Stimulated activated naive CD4-positive, alpha-beta T cell (primary cell): ENCODE measurements around the gene ALDH16A1.
"Not testable (repeated sequence)": the region's sequence is repeated elsewhere in the genome, so short reads cannot be mapped to it uniquely, and the experiment has no call there.

ENCODE experiments used
- DNase-seq, 6 experiments: peaks; one replicate each; lab custom pipeline; 2025; lab: John Stamatoyannopoulos, UW

The ALDH16A1 gene

DNA sequence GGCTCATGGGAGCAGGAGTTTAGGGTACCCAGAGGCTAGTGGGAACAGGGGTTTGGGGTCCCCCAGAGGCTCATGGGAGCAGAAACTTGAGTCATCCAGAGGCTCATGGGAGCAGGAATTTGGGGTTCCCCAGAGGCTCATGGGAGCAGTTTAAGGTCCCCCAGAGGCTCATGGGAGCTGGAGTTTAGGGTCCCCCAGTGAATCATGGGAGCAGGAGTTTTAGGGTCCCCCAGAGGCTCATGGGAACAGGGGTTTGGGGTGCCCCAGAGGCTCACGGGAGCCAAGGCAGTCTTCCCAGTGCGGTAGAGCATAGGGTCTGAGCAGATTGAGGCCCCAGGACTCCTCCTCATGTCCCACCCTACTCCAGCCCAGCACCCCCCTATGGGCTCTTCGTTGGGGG lies 12.3 kb downstream of the ALDH16A1 start:
- no peak for DNase-seq

- no peak for DNase-seq
Observed at GRCh38 chr19:49468199-49468598, 15.2 kb downstream of the ALDH16A1 start.

DNA sequence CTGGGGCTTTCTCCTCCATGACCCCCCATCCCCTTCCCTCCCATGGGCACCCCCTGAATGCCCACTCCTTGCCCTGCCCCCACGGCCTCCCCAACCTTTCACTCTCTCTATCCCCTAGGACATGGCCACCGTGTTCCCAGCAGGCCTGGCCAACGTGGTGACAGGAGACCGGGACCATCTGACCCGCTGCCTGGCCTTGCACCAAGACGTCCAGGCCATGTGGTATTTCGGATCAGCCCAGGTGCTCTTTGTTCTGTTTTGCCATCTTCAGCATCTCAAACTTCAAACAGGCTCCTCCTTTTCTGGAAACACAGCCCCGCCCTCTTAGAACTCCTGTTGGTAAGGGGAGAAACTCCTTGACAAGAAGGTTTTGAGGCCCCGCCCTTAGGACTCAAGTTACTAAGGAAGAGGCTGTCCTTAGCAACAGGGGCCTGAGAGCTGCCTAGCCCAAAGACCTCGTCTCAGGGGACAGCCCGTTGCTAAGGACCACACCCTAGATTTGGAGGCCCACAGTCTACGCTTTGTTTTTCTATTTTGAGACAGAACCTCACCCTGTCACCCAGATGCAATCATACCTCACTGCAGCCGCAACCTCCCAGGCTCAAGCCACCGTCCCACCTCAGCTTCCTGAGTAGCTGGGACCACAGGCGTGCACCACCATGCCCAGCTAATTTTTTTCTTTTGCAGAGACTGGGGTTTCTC lies 15.9 kb downstream of the ALDH16A1 start:
- peak; percentile 75 to 98 (median 88) for DNase-seq

DNA sequence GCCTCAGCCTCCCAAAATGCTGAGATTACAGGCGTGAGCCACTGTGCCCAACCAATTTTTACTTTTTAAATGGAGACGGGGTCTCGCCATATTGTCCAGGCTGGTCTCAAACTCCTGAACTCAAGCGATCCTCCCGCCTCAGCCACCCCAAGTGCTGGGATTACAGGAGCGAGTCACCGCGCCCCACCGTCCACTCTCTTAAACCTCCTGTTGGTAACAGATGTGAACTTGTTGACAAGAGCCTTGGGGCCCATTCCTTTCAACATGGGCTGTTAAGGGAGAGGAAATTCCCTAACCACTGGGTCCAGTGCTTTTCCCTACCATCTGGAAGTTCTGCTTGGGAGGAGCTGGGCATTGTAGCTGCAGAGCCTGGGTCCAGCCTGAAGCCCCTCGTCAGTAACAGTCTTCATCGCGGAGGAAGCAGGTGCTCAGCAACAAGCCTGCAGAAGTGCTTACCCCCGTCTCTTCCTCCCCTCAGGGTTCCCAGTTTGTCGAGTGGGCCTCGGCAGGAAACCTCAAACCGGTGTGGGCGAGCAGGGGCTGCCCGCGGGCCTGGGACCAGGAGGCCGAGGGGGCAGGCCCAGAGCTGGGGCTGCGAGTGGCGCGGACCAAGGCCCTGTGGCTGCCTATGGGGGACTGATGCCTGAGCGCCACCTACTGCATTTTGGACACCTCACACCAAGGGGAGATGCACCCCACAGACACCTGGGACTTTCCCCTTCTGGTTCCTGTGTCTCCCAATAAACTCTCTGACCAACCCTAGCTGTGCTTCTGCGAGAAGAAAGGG lies 17.0 kb downstream of the ALDH16A1 start:
- peak; percentile 60 to 75 (median 72) for DNase-seq

DNA sequence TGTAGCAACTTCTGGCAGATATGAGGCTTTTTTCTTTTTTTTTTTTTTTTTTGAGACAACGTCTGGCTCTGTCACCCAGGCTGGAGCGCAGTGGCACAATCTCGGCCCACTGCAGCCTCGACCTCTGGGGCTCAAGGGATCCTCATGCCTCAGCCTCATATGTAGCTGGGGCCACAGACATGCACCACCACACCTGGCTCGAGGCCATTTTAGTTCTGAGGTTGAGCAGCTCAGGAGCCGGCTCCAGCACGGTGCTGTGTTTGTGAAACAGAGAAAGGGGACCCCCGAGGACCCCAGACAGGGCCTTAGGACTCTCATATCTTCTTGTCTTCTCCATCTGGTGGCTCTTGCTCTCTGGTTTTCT lies 17.6 kb downstream of the ALDH16A1 start:
- DNase-seq: no peak

DNA sequence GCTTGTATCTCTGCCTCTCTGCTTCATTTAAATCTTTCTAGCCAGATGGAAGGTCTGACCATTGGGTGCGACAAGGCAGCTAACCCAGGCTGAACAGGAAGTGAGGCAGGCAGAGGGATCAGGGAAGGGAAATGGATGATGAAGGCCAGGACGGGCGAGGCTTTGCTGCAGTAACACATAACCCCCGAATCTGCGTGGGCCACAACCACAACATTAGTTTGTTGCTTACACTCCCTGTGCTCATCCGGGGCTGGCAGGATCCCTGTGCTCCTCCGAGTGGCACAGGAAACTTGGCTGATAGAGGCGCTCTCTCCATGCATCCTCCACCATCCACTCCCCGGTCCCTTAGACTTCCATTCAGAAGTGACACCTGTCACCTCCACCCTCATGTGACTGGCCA lies 19.9 kb downstream of the ALDH16A1 start:
- no peak for DNase-seq

GRCh38 chr19:49473501-49473867 lies 20.5 kb downstream of the ALDH16A1 start:
- DNase-seq: not testable (repeated sequence)

- peak; percentile 92 to 98 (median 94) for DNase-seq
Observed at GRCh38 chr19:49473868-49474541, 21.0 kb downstream of the ALDH16A1 start, which contains the start of gene FLT3LG. TSS of gene FLT3LG (plus strand) at chr19:49474215. CDS start at chr19:49474640, 425 bp downstream.

GRCh38 chr19:49474542-49474924 lies 21.5 kb downstream of the ALDH16A1 start:
- DNase-seq: no peak

GRCh38 chr19:49475191-49475917 lies 22.3 kb downstream of the ALDH16A1 start:
- peak in 3 of 6 experiments; percentile 31 to 51 (median 32) for DNase-seq

DNA sequence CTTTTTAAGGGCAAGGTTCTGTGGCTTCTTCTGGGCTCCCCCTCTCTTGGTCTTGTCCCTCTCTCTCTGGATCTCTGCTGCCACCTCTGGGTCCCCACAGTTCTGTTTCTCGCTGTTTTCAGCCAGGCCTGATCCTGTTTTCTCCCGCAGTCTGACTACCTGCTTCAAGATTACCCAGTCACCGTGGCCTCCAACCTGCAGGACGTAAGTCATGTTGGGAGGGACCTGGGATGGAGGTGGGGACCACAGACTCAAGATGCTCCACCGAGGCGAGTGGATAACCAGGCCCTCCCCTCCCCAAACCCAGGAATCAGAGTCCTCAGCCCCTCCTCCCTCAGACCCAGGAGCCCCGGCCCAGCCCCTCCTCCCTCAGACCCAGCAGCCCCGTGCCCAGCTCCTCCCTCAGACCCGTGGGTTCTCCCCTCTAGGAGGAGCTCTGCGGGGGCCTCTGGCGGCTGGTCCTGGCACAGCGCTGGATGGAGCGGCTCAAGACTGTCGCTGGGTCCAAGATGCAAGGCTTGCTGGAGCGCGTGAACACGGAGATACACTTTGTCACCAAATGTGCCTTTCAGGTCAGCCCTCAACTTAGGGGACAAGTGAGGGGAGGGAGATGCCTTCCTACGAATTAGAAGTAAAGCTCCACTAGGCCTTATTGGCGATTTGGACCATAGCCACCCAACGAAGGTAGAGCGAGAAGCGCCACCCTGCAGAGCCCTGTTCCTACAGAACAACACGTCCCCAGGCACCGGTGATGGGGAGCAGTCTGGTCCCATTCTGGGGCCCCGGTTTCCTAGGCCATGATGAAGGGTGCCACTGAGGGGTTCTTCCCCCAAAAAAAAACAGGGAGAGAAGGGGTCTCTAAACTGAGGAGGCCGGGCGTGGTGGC lies 23.2 kb downstream of the ALDH16A1 start:
- DNase-seq: peak; percentile 45 to 75 (median 66)

GRCh38 chr19:49479975-49480628 lies 27.1 kb downstream of the ALDH16A1 start:
- DNase-seq: no peak

DNA sequence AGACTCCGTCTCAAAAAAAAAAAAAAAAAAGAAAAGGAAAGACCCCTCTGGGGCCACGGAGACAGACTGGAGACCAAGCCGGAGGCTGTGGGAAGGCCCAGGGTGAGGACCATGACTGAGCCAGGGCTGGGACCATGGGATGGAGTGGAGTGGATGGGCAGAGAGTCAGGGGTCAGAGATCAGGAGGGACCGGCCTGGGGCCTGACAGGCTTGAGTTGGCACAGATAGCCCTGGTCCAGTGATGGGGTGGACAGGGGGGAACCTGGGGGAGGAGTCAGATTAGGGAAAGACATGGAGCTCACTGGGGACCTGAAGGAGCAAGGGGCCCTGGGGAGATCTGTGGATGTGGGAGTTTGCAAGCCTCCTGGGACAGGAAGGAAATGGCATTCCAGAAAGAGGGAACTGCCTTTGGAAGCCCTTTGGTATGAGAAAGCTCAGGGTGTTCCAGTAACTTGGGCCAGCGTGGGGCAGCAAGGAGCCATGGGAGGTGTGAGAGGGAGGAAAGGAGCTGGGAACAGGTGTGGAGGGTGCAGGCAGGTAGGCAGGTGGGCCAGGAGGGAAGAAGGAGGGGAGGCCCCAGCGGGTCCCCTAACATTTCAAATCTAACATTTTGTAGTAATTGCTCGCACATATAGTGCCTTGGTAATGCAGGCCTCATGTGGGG lies 28.1 kb downstream of the ALDH16A1 start:
- DNase-seq: no peak

GRCh38 chr19:49486232-49486631 lies 33.2 kb downstream of the ALDH16A1 start:
- no peak for DNase-seq

DNA sequence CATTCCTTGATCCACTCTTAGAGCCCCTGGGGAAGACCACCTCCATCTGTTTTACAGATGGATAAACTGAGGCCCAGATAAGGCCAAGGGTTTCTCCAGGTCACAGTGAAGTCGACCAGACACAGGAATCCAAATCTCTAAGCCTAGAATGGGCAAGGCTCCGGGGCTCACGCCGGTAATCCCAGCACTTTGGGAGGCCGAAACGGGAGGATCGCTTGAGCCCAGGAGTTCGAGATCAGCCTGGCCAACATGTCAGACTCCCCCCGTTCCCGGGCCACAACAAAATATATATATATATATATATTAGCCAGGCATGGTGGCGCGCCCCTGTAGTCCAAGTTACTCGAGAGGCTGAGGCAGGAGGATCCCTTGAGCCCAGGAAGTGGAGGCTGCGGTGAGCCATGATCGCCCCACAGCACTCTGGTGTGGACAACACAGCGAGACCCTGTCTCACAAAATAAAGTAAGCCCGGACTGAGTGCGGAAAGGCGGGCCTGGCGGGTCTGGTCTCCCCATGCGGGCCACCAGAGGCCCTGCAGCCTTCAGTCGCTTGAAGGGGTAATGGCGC lies 33.8 kb downstream of the ALDH16A1 start:
- no peak for DNase-seq

DNA sequence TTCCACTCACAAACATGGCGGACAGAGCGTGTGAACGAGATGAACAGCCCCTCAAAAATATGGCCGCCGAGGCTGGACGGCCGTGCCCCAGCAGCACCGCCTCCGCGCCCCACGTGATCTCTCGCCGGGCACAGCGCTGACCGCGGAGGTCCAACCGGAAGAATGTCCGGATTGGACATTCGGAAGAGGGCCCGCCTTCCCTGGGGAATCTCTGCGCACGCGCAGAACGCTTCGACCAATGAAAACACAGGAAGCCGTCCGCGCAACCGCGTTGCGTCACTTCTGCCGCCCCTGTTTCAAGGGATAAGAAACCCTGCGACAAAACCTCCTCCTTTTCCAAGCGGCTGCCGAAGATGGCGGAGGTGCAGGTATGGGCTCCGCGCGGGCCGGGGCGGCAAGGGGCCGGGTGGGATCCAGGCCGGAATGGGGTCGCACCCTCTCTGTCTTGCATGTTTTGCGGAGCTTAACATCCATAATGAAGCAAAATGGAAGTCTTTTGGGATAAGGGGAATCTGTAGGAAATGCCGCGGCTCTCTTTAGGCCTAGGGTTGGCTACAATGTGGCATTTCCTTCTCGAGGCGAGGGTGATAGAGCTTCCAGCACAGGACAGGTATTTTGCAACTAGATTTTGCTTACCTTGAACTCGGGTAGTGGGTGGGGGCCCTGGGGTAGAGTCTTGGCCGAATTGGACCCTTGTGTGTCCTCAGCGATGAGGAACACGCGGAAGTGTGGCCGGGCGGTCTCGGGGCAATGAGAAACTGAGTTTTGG lies 34.4 kb downstream of the ALDH16A1 start, which contains the start of gene RPL13A:
Gene RPL13A, plus strand, starts transcription at position 332 of the 769 bp plus-strand sequence. Its CDS starts 22 bp downstream, at position 354.
- peak; percentile 96 to 100 (median 98) for DNase-seq

DNA sequence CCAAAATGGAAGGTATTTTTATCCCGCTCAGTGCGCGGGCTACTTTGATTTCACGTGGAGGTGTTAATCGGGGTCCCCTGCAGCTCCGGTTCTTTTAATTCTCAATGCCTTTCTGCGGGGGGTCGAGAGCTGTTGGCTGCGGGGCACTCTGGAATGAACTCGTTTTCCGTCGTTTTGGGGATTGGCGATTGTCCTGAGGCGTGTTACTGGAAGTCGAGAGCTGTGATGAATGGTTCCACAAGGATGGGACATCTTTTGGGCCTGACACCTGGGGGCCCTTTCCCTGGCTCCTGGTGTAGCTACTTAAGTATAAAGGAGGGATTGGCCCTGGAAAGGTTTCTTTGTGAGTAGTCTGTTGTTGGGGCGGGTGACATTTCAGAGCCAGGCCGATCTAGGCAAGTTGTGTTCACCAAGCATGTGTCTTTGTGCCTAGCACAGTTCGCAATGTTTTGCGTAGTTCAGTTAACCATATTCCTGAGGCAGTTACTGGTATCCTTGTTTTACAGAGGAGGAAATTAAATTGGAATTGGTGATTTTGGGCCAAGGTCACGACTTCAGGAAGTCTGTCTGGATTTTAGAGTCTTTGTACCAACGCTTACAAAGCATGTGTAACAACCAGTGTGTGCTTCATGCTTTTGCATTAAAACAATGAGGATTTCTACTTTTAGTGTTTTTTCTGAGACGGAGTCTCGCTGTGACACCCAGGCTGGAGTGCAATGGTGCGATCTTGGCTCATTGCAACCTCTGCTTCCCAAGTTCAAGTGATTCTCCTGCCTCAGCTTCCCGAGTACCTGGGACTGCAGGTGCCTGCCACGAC lies 35.2 kb downstream of the ALDH16A1 start:
- peak in 2 of 6 experiments; percentile 39 to 54 for DNase-seq
